ENCODE data around the gene MGA.

GRCh38 chr15:41669701-41670100 lies 9.5 kb downstream of the MGA start:
- TF ChIP-seq, protein P1, sequence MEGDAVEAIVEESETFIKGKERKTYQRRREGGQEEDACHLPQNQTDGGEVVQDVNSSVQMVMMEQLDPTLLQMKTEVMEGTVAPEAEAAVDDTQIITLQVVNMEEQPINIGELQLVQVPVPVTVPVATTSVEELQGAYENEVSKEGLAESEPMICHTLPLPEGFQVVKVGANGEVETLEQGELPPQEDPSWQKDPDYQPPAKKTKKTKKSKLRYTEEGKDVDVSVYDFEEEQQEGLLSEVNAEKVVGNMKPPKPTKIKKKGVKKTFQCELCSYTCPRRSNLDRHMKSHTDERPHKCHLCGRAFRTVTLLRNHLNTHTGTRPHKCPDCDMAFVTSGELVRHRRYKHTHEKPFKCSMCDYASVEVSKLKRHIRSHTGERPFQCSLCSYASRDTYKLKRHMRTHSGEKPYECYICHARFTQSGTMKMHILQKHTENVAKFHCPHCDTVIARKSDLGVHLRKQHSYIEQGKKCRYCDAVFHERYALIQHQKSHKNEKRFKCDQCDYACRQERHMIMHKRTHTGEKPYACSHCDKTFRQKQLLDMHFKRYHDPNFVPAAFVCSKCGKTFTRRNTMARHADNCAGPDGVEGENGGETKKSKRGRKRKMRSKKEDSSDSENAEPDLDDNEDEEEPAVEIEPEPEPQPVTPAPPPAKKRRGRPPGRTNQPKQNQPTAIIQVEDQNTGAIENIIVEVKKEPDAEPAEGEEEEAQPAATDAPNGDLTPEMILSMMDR (IDR thresholded peaks at IDR 0.05): no peak
- TF ChIP-seq POLR2A (IDR thresholded peaks at IDR 0.05): no peak
